ENCODE results near the gene RAMAC. TPM values are rescaled to one million over a fixed set of nuclear protein-coding genes. Genes with fewer than 3 reads are reported as not detected.
"Not testable (repeated sequence)": the region's sequence is repeated elsewhere in the genome, so short reads cannot be mapped to it uniquely, and the experiment has no call there.

The RAMAC gene
- total RNA-seq, 1 donor from 2014 or later: 37.2 TPM

DNA sequence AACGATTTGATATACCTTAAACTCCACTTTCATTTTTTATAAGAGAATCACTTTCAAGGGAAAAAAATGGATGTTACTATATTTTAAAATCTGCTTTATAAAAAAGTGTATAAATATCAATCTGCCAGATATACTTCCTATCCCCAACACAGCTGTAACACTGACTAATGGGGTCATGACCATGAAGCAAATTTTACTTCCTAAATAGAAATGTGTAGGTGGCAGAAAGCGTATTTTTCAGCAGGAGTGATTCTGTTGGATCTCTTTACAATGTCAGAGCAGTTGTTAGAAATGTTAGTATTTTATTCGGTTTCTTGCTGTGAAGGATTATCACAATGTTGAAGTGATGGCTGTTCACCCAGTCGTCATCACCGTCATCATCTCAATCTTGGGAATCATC lies 30.9 kb downstream of the RAMAC start:
- Histone ChIP-seq H3K36me3 (ENCODE audit: control insufficient read depth, insufficient read depth, low read length) (peaks cover 2% of the 10 kb centered on the region), H3K27me3 (ENCODE audit: control insufficient read depth, insufficient read depth, low read length) (no peaks in the 10 kb centered on the region), H3K4me3 (ENCODE audit: low read depth, low read length) (no peak overlapping the region)
- TF ChIP-seq, protein P1, sequence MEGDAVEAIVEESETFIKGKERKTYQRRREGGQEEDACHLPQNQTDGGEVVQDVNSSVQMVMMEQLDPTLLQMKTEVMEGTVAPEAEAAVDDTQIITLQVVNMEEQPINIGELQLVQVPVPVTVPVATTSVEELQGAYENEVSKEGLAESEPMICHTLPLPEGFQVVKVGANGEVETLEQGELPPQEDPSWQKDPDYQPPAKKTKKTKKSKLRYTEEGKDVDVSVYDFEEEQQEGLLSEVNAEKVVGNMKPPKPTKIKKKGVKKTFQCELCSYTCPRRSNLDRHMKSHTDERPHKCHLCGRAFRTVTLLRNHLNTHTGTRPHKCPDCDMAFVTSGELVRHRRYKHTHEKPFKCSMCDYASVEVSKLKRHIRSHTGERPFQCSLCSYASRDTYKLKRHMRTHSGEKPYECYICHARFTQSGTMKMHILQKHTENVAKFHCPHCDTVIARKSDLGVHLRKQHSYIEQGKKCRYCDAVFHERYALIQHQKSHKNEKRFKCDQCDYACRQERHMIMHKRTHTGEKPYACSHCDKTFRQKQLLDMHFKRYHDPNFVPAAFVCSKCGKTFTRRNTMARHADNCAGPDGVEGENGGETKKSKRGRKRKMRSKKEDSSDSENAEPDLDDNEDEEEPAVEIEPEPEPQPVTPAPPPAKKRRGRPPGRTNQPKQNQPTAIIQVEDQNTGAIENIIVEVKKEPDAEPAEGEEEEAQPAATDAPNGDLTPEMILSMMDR (IDR thresholded peaks at IDR 0.05; ENCODE audit: insufficient read depth, low read length, poor library complexity, severe bottlenecking): no peak
- no peak for DNase-seq (ENCODE audit: low read depth)

DNA sequence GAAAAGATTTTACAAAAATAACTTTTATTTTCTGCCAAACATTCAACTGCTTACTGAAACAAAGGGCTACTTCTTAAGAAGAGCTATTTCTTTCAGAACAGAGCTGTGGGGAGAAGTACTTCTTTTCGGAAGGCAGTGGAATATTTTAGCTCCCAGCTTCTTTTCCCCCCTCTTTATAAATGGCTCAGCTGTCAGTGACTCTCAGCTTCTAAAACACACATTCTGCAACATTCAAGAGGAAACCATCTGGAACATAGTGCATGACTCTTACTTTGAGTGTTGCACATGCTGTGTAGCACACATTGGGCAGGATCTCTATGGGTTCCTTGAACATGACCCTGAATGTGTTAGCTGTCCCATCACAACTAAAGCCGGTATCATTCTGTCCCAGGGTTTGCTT lies 32.4 kb downstream of the RAMAC start:
- no peak for DNase-seq (ENCODE audit: low read depth)
- TF ChIP-seq, protein P1 (IDR thresholded peaks at IDR 0.05; ENCODE audit: insufficient read depth, low read length, poor library complexity, severe bottlenecking): no peak
- Histone ChIP-seq H3K27me3 (ENCODE audit: control insufficient read depth, insufficient read depth, low read length) (no peaks in the 10 kb centered on the region), H3K36me3 (ENCODE audit: control insufficient read depth, insufficient read depth, low read length) (peaks cover 2% of the 10 kb centered on the region), H3K4me3 (ENCODE audit: low read depth, low read length) (no peak overlapping the region)

DNA sequence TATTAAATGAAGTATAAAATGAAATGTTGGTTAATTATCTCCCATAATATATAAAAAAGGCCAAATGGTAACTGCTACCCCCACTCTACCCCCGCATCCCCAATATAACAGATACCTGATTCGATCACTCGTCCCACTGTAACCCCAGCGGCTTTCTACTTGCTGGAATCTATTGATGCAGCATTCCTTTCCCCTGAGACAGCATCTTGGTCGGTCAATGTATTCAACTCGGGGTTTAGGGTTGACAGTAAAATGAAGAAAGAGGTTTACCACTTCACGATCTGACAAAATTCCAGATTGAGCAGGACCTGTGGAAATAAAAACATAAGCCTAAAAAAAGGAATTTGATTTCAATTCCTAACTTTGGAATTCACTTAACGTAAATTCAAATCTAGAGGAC lies 44.0 kb downstream of the RAMAC start:
- no peak for DNase-seq (ENCODE audit: low read depth)
- peaks cover 1% of the 10 kb centered on the region for H3K36me3 ChIP-seq (ENCODE audit: control insufficient read depth, insufficient read depth, low read length)
- no peak overlapping the region for H3K4me3 ChIP-seq (ENCODE audit: low read depth, low read length)
- TF ChIP-seq, protein P1 (IDR thresholded peaks at IDR 0.05; ENCODE audit: insufficient read depth, low read length, poor library complexity, severe bottlenecking): no peak
- no peaks in the 10 kb centered on the region for H3K27me3 ChIP-seq (ENCODE audit: control insufficient read depth, insufficient read depth, low read length)

DNA sequence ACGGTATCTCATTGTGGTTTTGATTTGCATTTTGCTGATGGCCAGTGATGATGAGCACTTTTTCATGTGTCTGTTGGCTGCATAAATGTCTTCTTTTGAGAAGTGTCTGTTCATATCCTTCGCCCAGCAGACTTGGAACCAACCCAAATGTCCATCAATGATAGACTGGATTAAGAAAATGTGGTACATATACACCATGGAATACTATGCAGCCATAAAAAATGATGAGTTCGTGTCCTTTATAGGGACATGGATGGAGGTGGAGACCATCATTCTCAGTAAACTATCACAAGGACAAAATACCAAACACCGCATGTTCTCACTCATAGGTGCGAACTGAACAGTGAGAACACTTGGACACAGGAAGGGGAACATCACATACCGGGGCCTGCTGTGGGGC lies 45.2 kb downstream of the RAMAC start:
- DNase-seq (ENCODE audit: low read depth); H3K27me3 ChIP-seq (ENCODE audit: control insufficient read depth, insufficient read depth, low read length); H3K4me3 ChIP-seq (ENCODE audit: low read depth, low read length); H3K36me3 ChIP-seq (ENCODE audit: control insufficient read depth, insufficient read depth, low read length): not testable (repeated sequence)

DNA sequence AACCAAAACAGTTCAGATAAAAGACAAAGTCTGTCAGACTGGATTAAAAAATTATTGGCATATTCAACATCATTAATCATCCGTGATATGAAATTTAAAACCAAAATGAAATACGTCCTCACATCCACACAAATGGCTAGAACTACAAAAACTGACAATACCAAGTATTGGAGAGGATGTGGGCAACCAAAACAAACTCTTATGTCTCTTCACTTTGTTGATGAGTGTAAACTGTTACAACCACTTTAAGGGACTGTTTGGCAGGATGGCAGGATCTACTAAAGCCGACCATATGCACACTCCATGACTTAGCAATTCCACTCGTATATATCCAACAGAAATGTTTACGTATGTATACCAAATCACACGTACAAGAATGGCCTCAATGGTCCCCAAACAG lies 50.2 kb downstream of the RAMAC start:
- H3K4me3 ChIP-seq (ENCODE audit: low read depth, low read length): no peak overlapping the region
- DNase-seq (ENCODE audit: low read depth): no peak
- H3K27me3 ChIP-seq (ENCODE audit: control insufficient read depth, insufficient read depth, low read length): no peaks in the 10 kb centered on the region
- H3K36me3 ChIP-seq (ENCODE audit: control insufficient read depth, insufficient read depth, low read length): no peaks in the 10 kb centered on the region
- TF ChIP-seq, protein P1 (IDR thresholded peaks at IDR 0.05; ENCODE audit: insufficient read depth, low read length, poor library complexity, severe bottlenecking): no peak

DNA sequence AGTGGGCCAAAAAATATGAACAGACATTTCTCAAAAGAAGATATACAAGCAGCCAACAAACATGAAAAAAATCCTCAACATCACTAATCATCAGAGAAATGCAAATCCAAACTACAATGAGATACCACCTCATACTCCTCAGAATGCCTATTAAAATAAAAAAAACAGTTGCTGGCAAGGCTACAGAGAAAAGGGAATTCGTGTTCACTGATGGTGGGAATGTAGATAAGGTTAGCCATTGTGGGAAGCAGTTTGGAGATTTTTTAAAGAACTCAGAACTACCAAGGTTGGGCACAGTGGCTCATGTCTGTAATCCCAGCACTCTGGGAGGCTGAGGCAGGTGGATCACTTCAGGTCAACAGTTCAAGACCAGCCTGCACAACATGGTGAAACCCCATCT lies 53.2 kb downstream of the RAMAC start:
- no peak overlapping the region for H3K4me3 ChIP-seq (ENCODE audit: low read depth, low read length)
- no peaks in the 10 kb centered on the region for H3K27me3 ChIP-seq (ENCODE audit: control insufficient read depth, insufficient read depth, low read length)
- TF ChIP-seq, protein P1 (IDR thresholded peaks at IDR 0.05; ENCODE audit: insufficient read depth, low read length, poor library complexity, severe bottlenecking): no peak
- H3K36me3 ChIP-seq (ENCODE audit: control insufficient read depth, insufficient read depth, low read length): no peaks in the 10 kb centered on the region
- DNase-seq (ENCODE audit: low read depth): no peak

Other genes with a start within 250 kb of the RAMAC start
- gene FSD2, start 180.1 kb upstream of the RAMAC start, total RNA-seq: 0.13 TPM in 1 of 2 replicates, not detected in the other
- 5.4 and 6.6 TPM in 2 replicates for gene WHAMM, start 176.6 kb upstream of the RAMAC start, total RNA-seq
- 56.4 and 59.6 TPM in 2 replicates for gene HOMER2, start 33.5 kb upstream of the RAMAC start, total RNA-seq
- 9.9 and 21.2 TPM in 2 replicates for gene C15orf40, start 25.4 kb downstream of the RAMAC start, total RNA-seq
- 85.4 and 90.0 TPM in 2 replicates for gene BTBD1, start 81.0 kb downstream of the RAMAC start, total RNA-seq
- 17.4 and 21.4 TPM in 2 replicates for gene TM6SF1, start 121.4 kb downstream of the RAMAC start, total RNA-seq
- 54.4 and 77.3 TPM in 2 replicates for gene HDGFL3, start 221.6 kb downstream of the RAMAC start, total RNA-seq